Measurements from ENCODE around the gene ZNF487.

- TF ChIP-seq POLR2A (IDR thresholded peaks at IDR 0.05) (no peak), CTCF (IDR thresholded peaks at IDR 0.05) (no peak)
Measured at GRCh38 chr10:43444897-43445466, 8.1 kb downstream of the ZNF487 start.

Data from body of pancreas (tissue), 4 donors.